GM21717 (cell line): ENCODE data around the gene GGCX.

Experiments
- ATAC-seq: cut with Tn5 transposase; IDR thresholded peaks from one replicate; pipeline ENCODE4 v1.9.1; 2021; ENCODE audit warnings: mild to moderate bottlenecking, moderate library complexity; ENCODE audit not compliant: unreplicated experiment

Gene GGCX

GRCh38 chr2:85542777-85543176 is 18.5 kb downstream of the GGCX start:
- ATAC-seq = no peak

- ATAC-seq = no peak
These were observed 19.4 kb downstream of the GGCX start for GRCh38 chr2:85541753-85542457.

GRCh38 chr2:85541262-85541661 is 20.0 kb downstream of the GGCX start:
- no peak for ATAC-seq

GRCh38 chr2:85540133-85540648 is 21.1 kb downstream of the GGCX start:
- ATAC-seq = no peak

GRCh38 chr2:85539361-85540132 is 21.7 kb downstream of the GGCX start:
- peak; percentile 35 for ATAC-seq

GRCh38 chr2:85538507-85539360 is 22.6 kb downstream of the GGCX start, which contains the start of gene MAT2A:
Gene MAT2A, plus strand, starts transcription at chr2:85539168. Its CDS starts 120 bp downstream, at chr2:85539288.
- peak; percentile 71 for ATAC-seq

GRCh38 chr2:85537600-85538506 is 23.4 kb downstream of the GGCX start:
- ATAC-seq = no peak

GRCh38 chr2:85536479-85536878 is 24.8 kb downstream of the GGCX start:
- ATAC-seq = no peak

- ATAC-seq = no peak
These were observed 26.4 kb downstream of the GGCX start for GRCh38 chr2:85534881-85535280.

- ATAC-seq = no peak
These were observed 27.2 kb downstream of the GGCX start for GRCh38 chr2:85534099-85534498.

GRCh38 chr2:85531589-85531988 is 29.7 kb downstream of the GGCX start:
- ATAC-seq = no peak

- no peak for ATAC-seq
These were observed 31.5 kb downstream of the GGCX start for GRCh38 chr2:85529809-85530208.

GRCh38 chr2:85528355-85528754 is 32.9 kb downstream of the GGCX start:
- no peak for ATAC-seq

- ATAC-seq = no peak
These were observed 33.5 kb downstream of the GGCX start for GRCh38 chr2:85527787-85528186.

GRCh38 chr2:85525567-85525966 is 35.7 kb downstream of the GGCX start:
- ATAC-seq = no peak

- no peak for ATAC-seq
These were observed 36.3 kb downstream of the GGCX start for GRCh38 chr2:85525029-85525428.

GRCh38 chr2:85524336-85524908 is 36.9 kb downstream of the GGCX start:
- ATAC-seq = no peak

- no peak for ATAC-seq
These were observed 37.4 kb downstream of the GGCX start for GRCh38 chr2:85523903-85524335.

GRCh38 chr2:85523062-85523902 is 38.0 kb downstream of the GGCX start:
- no peak for ATAC-seq
